Measurements from ENCODE around the gene MIAT.

MIAT gene

GRCh38 chr22:26619510-26619909, 37.9 kb upstream of the MIAT start:
- no peaks in the 10 kb centered on the region for H3K9me3 ChIP-seq (ENCODE audit: insufficient read depth, low read depth, low read length)
- no peak overlapping the region for H3K9ac ChIP-seq (ENCODE audit: low read depth, low read length, poor library complexity, severe bottlenecking)
- H3K4me2 ChIP-seq (ENCODE audit: low read depth, low read length, poor library complexity, severe bottlenecking) = no peak overlapping the region
- no peaks in the 10 kb centered on the region for H3K36me3 ChIP-seq (ENCODE audit: insufficient read depth, low read length)
- H2AFZ ChIP-seq (ENCODE audit: low read length) = no peak overlapping the region
- no peaks in the 10 kb centered on the region for H3F3A ChIP-seq (ENCODE audit: low read depth)
- H3K27me3 ChIP-seq (ENCODE audit: insufficient read depth, low read length, poor library complexity, severe bottlenecking) = no peaks in the 10 kb centered on the region
- H3K4me1 ChIP-seq (ENCODE audit: insufficient read depth, low read length, poor library complexity, severe bottlenecking) = peaks cover 18% of the 10 kb centered on the region
- H4K20me1 ChIP-seq (ENCODE audit: insufficient read depth, low read length, poor library complexity, severe bottlenecking) = no peaks in the 10 kb centered on the region
- no peaks in the 10 kb centered on the region for H3K79me2 ChIP-seq (ENCODE audit: insufficient read depth, low read length)
- H3K4me3 ChIP-seq (ENCODE audit: low read length, poor library complexity, severe bottlenecking) = no peak overlapping the region
- no peaks in the 10 kb centered on the region for H3K9me2 ChIP-seq (replicated peaks; ENCODE audit: low read depth, low read length)
- TF ChIP-seq CTCF (conservative IDR thresholded peaks at IDR 0.05; ENCODE audit: low read length) (no peak), EZH2phosphoT487 (IDR thresholded peaks at IDR 0.05; ENCODE audit: borderline replicate concordance) (no peak)

- Histone ChIP-seq H3F3A (ENCODE audit: low read depth) (no peaks in the 10 kb centered on the region), H3K9ac (ENCODE audit: low read depth, low read length, poor library complexity, severe bottlenecking) (no peak overlapping the region), H3K9me2 (replicated peaks; ENCODE audit: low read depth, low read length) (no peaks in the 10 kb centered on the region), H3K4me3 (ENCODE audit: low read length, poor library complexity, severe bottlenecking) (no peak overlapping the region), H4K20me1 (ENCODE audit: insufficient read depth, low read length, poor library complexity, severe bottlenecking) (no peaks in the 10 kb centered on the region), H2AFZ (ENCODE audit: low read length) (no peak overlapping the region), H3K9me3 (ENCODE audit: insufficient read depth, low read depth, low read length) (no peaks in the 10 kb centered on the region), H3K4me2 (ENCODE audit: low read depth, low read length, poor library complexity, severe bottlenecking) (no peak overlapping the region), H3K79me2 (ENCODE audit: insufficient read depth, low read length) (no peaks in the 10 kb centered on the region), H3K27me3 (ENCODE audit: insufficient read depth, low read length, poor library complexity, severe bottlenecking) (no peaks in the 10 kb centered on the region), H3K36me3 (ENCODE audit: insufficient read depth, low read length) (no peaks in the 10 kb centered on the region), H3K4me1 (ENCODE audit: insufficient read depth, low read length, poor library complexity, severe bottlenecking) (peaks cover 18% of the 10 kb centered on the region)
- TF ChIP-seq CTCF (conservative IDR thresholded peaks at IDR 0.05; ENCODE audit: low read length) (no peak), EZH2phosphoT487 (IDR thresholded peaks at IDR 0.05; ENCODE audit: borderline replicate concordance) (no peak)
Measured at GRCh38 chr22:26620197-26620596, 37.2 kb upstream of the MIAT start.

- Histone ChIP-seq H3K79me2 (ENCODE audit: insufficient read depth, low read length) (no peaks in the 10 kb centered on the region), H3K9me2 (replicated peaks; ENCODE audit: low read depth, low read length) (no peaks in the 10 kb centered on the region), H3K9ac (ENCODE audit: low read depth, low read length, poor library complexity, severe bottlenecking) (no peak within 1 kb of the TSS), H3K9me3 (ENCODE audit: insufficient read depth, low read depth, low read length) (no peaks in the 10 kb centered on the region), H3K4me2 (ENCODE audit: low read depth, low read length, poor library complexity, severe bottlenecking) (no peak within 1 kb of the TSS), H4K20me1 (ENCODE audit: insufficient read depth, low read length, poor library complexity, severe bottlenecking) (no peaks in the 10 kb centered on the region), H3K36me3 (ENCODE audit: insufficient read depth, low read length) (no peaks in the 10 kb centered on the region), H3F3A (ENCODE audit: low read depth) (no peaks in the 10 kb centered on the region), H3K27me3 (ENCODE audit: insufficient read depth, low read length, poor library complexity, severe bottlenecking) (no peaks in the 10 kb centered on the region), H2AFZ (ENCODE audit: low read length) (no peak within 1 kb of the TSS), H3K4me3 (ENCODE audit: low read length, poor library complexity, severe bottlenecking) (no peak within 1 kb of the TSS), H3K4me1 (ENCODE audit: insufficient read depth, low read length, poor library complexity, severe bottlenecking) (peaks cover 14% of the 10 kb centered on the region)
- TF ChIP-seq EZH2phosphoT487 (IDR thresholded peaks at IDR 0.05; ENCODE audit: borderline replicate concordance) = no peak
- no peak for TF ChIP-seq CTCF (conservative IDR thresholded peaks at IDR 0.05; ENCODE audit: low read length)
Measured at GRCh38 chr22:26621663-26622062, 35.7 kb upstream of the MIAT start, which contains the start of gene CRYBA4. Gene CRYBA4, plus strand, starts transcription at chr22:26621963. Its CDS starts 634 bp downstream, at chr22:26622597.

All from Loucy (cell line).